ENCODE results near the gene RSPH6A. TPM values are rescaled to one million over a fixed set of nuclear protein-coding genes. Genes with fewer than 3 reads are reported as not detected.

The RSPH6A gene
- total and polyA plus RNA-seq, 3 donors from 2014 or later = 17.0 to 88.3 (median 20.9) TPM

DNA sequence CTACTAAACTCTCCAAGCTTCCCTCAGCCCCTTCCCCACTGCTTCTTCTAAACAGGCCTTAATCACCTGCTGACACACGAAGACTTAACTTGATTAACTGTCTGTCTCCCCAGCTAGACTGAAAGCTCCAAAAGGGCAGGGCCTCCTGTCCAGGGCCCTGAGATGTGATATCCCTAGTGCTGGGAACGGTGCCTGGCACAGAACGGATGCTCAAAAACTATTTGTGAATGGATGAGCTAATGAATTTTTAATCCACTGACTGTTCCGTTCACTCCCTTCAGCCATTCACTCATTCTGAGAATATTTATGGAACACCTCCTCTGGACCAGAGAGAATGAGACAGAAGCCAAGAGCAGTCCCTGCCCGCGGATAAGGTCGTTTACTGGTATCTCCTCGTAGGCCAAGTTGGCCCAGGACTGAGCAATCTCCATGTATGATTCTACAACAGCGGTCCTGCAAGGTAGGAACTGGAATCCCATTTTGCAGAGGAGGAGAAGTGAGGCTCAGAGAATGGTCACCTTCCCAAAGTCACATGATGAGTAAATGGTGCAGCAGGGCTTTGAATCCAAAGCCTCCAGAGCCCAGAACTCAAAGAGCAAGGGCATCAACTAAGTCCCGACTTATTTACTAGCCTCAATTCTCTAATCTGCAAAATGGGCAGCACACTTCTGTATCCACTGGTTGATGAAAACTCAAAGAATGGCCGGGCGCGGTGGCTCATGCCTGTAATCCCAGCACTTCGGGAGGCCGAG lies 25.9 kb downstream of the RSPH6A start:
- no peaks in the 10 kb centered on the region for H3K36me3 ChIP-seq (ENCODE audit: low read depth, missing control alignments)
- 90 to 91% methylated on average over 15 of the region's 15 CpGs for WGBS, 2 donors
- H3K27me3 ChIP-seq = no peaks in the 10 kb centered on the region
- no peak overlapping the region for H3K4me3 ChIP-seq
- no peak overlapping the region for H3K27ac ChIP-seq
- H3K9me3 ChIP-seq = no peaks in the 10 kb centered on the region
- intact Hi-C loops (cut with DNase I; ENCODE audit: low total_unique reads) = no loop called here
- no peak for TF ChIP-seq POLR2A (IDR thresholded peaks at IDR 0.05)
- TF ChIP-seq CTCF (IDR thresholded peaks at IDR 0.05) = no peak
- peaks cover 15% of the 10 kb centered on the region for H3K4me1 ChIP-seq
- no peak for DNase-seq

- intact Hi-C loops (cut with DNase I; ENCODE audit: low total_unique reads) = no loop called here
- no peak overlapping the region for H3K4me3 ChIP-seq
- no peak overlapping the region for H3K27ac ChIP-seq
- H3K4me1 ChIP-seq = peaks cover 21% of the 10 kb centered on the region
- 94 to 95% methylated on average over 9 to 16 of the region's 21 CpGs for WGBS, 2 donors
- TF ChIP-seq POLR2A (IDR thresholded peaks at IDR 0.05) (no peak), CTCF (IDR thresholded peaks at IDR 0.05) (no peak)
- no peaks in the 10 kb centered on the region for H3K9me3 ChIP-seq
- no peaks in the 10 kb centered on the region for H3K27me3 ChIP-seq
- H3K36me3 ChIP-seq (ENCODE audit: low read depth, missing control alignments) = no peaks in the 10 kb centered on the region
- no peak for DNase-seq
These were observed 28.6 kb downstream of the RSPH6A start for GRCh38 chr19:45786533-45786894.

GRCh38 chr19:45785781-45786532 lies 29.2 kb downstream of the RSPH6A start:
- Histone ChIP-seq H3K4me3 (no peak overlapping the region), H3K27me3 (no peaks in the 10 kb centered on the region), H3K27ac (no peak overlapping the region), H3K36me3 (ENCODE audit: low read depth, missing control alignments) (no peaks in the 10 kb centered on the region), H3K9me3 (no peaks in the 10 kb centered on the region), H3K4me1 (peaks cover 18% of the 10 kb centered on the region)
- intact Hi-C loops (cut with DNase I; ENCODE audit: low total_unique reads) = no loop called here
- TF ChIP-seq CTCF (IDR thresholded peaks at IDR 0.05) = no peak
- no peak for TF ChIP-seq POLR2A (IDR thresholded peaks at IDR 0.05)
- WGBS, 2 donors = 92 to 94% methylated on average over 13 to 57 of the region's 57 CpGs
- no peak for DNase-seq

- no peak for DNase-seq
- Histone ChIP-seq H3K4me3 (no peak overlapping the region), H3K36me3 (ENCODE audit: low read depth, missing control alignments) (no peaks in the 10 kb centered on the region), H3K27ac (no peak overlapping the region), H3K27me3 (no peaks in the 10 kb centered on the region), H3K4me1 (peaks cover 22% of the 10 kb centered on the region), H3K9me3 (no peaks in the 10 kb centered on the region)
- intact Hi-C loops (cut with DNase I; ENCODE audit: low total_unique reads) = no loop called here
- WGBS, 2 donors = 81 to 82% methylated on average over 3 to 5 of the region's 5 CpGs
- TF ChIP-seq POLR2A (IDR thresholded peaks at IDR 0.05) (no peak), CTCF (IDR thresholded peaks at IDR 0.05) (no peak)
These were observed 30.0 kb downstream of the RSPH6A start for GRCh38 chr19:45785097-45785496.
